Amniotic epithelial cell (primary cell): Measurements from ENCODE around the gene PPP2R5C.

Experiments
- DNase-seq: peaks from one replicate; pipeline ENCODE4 v3.0.0-alpha.2; 2010; ENCODE audit warnings: low read depth

PPP2R5C gene

GRCh38 chr14:101755591-101756324 lies 5.8 kb upstream of the PPP2R5C start:
- DNase-seq = no peak

- DNase-seq = no peak
Observed at GRCh38 chr14:101757064-101757838, 4.3 kb upstream of the PPP2R5C start.

GRCh38 chr14:101757839-101758211 lies 3.7 kb upstream of the PPP2R5C start:
- no peak for DNase-seq

GRCh38 chr14:101758913-101759593 lies 2.5 kb upstream of the PPP2R5C start:
- DNase-seq = no peak

DNA sequence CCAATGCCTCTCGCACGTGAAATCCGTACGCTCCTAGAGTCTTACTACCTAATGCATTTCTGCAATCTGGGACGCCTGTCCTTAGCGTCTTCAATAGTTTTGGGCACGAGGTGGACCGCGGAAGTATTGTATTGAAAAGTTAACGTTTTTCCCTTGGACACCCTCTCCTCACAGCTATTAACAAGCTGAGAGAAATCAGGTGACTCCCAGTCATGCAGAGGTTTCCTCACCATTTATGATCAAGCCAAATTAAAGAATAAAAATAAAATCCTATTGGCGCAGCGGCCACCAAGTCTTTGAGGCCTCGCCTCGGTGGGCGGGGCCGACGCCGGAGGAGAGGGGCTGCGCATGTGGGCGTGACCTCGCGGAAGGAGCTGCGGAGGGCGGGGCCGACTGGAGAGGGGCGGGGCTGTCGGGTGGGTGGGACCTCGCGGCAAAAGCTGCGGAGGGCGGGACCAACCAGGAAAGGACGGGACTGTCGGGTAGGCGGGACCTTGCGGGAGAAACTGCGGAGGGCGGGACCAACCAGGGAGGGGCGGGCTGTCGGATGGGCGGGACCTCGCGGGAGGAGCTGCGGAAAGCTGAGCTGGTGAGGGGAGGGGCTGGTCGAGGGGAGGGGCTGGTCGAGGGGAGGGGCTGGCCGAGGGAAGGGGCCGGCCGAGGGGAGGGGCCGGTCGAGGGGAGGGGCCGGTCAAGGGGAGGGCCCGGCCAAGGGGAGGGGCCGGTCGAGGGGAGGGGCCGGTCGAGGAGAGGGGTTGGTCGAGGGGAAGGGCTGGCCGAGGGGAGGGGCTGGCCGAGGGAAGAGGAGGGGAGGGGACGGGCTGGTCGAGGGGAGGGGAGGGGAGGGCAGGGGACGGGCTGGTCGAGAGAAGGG lies 1.1 kb upstream of the PPP2R5C start:
- DNase-seq = peak; percentile 97

- DNase-seq = no peak
Observed at GRCh38 chr14:101761881-101762529, 496 bp downstream of the PPP2R5C start.

DNA sequence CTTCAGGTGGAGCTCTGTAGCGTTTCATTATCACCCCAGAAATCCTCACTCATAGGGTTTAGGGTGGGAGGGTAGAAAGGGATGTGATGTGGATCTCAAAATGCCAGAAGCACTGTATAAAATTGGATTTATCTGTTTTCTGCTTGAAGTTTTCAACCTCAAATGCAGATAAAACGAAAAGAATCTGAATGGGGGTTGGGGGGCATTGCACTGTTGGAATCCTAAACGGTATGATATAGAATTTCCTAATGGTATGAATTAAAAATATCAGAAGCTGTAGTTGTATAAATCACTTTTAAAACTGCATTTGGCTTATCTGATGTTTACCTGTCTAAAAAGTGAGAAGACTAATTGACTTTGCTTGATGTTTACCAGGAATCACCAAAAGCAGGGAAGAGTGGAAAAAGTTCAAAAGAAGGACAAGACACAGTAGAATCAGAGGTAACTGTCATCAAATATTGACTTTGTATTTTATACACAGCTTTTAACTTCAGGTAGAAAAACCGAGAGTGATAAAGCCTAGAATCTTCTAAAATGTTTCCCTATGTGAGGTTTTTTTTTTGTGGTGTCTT lies 1.1 kb downstream of the PPP2R5C start:
- no peak for DNase-seq

GRCh38 chr14:101763941-101764709 lies 2.6 kb downstream of the PPP2R5C start:
- DNase-seq = no peak

- DNase-seq = no peak
Observed at GRCh38 chr14:101767618-101768362, 6.3 kb downstream of the PPP2R5C start.

DNA sequence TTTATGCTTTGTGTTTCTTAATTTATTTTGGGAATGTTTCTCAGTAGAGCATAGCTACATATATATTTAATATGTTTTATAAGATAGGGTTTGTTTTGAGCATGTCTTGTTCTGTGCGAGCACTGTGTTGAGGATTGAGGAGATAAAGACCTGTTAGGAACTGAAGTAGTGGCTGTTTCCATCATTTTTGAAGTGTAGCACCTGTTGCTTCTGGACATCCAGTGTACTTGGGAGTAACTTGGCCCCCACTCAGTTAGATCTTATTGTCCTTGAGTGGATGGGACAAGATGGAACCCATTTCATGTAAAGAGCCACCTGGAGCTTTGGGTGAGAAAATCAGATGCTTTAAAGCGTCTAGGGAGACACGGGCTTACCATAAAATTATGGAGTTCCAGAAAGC lies 8.7 kb downstream of the PPP2R5C start:
- DNase-seq = no peak

DNA sequence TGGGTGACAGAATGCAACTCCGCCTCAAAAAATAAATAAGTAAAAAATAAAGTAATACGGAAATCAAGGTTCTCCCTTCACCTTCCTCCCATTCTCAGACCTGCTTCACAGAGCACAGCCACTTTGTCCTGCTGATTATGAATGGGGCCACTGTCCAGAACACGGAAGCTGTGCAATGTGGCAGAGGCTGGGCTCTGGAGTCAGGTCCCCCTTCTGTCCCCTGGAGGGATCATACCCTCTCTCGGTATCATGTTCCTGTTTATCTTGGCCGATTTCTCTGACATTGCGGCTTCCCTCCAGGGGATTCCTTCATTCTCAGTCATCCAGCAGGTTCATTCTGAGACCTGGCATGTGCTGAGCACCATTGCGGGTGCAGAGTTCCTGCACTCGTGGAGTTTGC lies 11.3 kb downstream of the PPP2R5C start:
- DNase-seq = no peak

DNA sequence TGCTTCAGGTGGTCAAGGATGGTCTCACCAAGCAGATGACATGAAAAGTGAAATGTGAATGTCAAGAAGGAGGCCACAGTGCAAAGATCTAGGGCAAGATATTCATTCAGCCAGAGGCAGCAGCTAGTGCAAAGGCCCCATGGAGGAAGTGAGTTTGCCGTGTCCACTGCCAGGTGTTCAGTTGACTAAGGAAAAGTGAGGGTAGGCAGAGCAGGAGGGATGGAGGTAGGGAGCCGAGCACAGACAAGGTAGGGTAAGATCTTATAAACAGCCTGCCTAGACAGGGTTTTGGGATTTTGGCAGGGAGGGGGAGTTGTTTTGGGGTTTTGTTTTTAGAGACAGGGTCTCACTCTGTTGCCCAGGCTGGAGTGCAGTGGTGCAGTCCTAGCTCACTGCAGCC lies 11.9 kb downstream of the PPP2R5C start:
- DNase-seq = no peak

DNA sequence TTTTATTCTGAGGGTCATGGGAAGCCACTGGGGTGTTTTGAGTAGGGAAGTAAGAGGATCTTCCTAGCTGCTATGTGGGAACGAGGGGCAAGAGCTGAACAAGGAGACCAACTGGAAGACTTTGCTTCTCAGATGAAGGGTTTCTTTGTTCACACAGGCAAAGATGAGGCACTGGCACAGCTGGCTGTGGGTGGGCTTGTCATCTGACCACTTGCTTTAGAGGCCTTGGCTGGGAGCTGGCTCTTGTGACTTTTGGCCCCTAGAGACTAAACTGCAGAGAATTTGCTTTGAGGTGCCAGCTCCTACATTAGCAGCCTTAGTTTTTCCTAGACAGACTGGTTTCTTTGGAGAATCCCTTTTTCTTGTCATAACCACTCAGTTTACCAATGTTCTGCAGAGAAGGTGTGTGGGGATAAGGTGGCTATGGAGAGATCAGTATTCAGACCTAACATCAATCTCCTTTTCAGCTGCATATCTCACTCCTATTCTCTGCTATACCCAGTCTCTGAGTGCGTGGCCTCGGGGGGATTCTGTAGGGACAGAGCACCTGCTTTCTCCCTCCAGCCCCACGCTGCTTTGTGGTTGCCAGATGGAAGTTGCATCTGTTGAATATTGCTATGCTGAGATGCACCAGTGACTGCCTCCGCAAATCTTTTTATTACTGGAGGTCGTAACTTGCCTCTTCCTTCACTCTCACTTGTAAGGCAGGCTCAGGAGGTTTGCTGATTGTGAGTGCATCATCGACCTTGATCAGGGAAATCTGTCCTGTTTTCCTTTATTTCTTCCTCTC lies 12.7 kb downstream of the PPP2R5C start:
- no peak for DNase-seq

DNA sequence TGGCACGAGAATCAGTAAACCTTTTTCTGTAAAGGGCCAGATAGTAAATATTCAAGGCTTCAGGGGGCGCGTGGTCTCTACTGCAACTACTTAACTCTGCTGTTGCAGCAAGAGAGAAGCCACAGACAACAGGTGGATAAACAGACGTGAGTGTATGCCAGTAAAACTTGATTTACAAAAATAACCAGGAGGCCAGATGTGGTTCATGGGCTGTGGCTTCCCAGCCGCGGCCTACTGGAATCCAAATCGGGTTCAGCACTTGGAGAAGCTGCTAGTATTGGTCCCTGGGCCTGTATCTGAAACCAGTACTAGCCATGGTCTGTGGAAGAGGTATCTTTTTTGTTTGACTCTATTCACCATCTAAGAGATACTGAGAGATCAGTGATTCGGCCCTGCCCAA lies 13.3 kb downstream of the PPP2R5C start:
- DNase-seq = no peak

- DNase-seq = no peak
Observed at GRCh38 chr14:101775826-101776225, 14.3 kb downstream of the PPP2R5C start.

DNA sequence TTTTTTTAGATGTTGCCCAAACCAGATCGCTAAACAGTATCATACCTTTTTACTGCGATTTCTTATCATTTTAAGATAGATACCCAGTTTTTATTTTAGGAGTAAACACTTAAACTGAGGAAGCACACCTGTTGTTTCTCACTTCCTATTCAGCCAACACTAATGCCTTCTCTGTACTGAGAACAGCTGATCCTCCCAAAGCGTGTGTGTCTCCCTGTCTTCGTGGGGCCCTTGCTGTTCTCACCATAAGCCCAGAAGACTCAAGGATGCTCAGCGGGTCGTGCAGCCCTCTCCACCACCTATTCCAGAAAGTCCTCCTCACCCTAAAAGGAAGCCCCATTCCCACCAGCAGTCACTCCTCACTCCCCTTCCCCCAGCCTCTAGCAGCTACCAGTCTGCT lies 14.8 kb downstream of the PPP2R5C start:
- DNase-seq = no peak

DNA sequence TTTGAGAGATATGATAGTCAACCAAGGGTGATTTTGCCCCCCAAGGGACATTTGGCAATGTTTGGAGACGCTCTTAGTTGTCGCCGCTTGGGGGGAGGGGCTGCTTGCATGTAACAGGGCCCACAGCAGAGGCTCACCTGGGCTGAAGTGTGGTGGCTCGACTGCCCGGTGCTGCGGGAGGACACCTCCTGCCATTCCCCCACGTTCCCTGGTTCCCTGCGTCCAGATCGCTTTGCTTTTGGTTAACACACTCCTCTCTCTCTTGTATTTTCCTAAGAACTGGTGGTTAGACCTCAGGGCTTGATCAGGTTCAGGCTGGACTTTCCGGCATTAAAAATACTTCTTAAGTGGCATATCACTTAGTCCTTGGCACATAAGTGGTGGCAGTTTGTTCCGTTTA lies 18.9 kb downstream of the PPP2R5C start:
- no peak for DNase-seq

DNA sequence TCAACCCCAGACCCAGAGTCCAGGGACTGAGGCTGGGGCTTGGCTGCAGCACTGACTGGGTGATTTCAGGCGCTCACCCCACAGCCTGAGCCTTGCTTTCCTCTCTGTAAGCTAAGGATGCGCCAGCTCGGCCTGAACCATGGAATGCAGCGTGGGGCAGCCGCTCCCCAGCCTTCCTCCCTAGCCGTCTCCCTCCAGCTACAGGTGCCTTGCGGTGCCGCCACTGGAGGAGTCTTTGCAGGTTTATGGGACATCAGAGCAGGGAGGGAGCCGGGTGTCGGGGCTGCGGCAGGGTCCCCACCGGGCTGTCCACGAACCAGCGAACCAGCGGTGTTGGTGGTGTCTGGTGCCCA lies 19.4 kb downstream of the PPP2R5C start:
- DNase-seq = no peak
